ENCODE results near the gene ARHGAP8.

DNA sequence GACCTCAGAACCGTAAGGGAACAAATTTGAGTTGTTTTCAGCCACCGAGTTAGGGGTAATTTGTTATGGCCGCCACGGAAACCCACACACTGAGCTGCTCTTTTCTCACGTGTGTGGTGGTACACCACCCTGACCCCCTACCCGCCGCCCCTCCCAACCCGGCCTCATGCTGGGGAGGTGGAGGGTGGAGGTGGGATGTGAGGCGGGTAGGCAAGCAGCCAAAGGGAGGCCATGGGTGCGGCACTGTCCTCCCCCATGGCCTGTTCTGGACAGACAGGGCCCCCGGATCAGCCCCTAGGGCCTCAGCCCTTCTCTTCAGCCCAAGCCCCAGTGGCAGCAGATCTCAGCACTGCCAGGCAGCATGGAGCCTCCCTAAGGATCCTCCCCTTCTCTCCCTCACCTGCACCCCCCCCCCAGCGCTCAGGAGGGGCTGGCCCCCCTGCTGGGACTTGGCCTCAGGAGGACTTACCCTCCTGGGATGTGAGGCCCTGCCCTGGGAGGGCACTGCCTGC is 42.4 kb upstream of the ARHGAP8 start:
- TF ChIP-seq, protein P1, sequence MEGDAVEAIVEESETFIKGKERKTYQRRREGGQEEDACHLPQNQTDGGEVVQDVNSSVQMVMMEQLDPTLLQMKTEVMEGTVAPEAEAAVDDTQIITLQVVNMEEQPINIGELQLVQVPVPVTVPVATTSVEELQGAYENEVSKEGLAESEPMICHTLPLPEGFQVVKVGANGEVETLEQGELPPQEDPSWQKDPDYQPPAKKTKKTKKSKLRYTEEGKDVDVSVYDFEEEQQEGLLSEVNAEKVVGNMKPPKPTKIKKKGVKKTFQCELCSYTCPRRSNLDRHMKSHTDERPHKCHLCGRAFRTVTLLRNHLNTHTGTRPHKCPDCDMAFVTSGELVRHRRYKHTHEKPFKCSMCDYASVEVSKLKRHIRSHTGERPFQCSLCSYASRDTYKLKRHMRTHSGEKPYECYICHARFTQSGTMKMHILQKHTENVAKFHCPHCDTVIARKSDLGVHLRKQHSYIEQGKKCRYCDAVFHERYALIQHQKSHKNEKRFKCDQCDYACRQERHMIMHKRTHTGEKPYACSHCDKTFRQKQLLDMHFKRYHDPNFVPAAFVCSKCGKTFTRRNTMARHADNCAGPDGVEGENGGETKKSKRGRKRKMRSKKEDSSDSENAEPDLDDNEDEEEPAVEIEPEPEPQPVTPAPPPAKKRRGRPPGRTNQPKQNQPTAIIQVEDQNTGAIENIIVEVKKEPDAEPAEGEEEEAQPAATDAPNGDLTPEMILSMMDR (IDR thresholded peaks at IDR 0.05; ENCODE audit: extremely low read depth in 1 of 2, insufficient read depth in 1 of 2, low read depth in 1 of 2, low read length in 2 of 2) = no peak
- no peak for TF ChIP-seq EZH2 (IDR thresholded peaks at IDR 0.05; ENCODE audit: borderline replicate concordance, low read depth, low read length, severe bottlenecking)
